ENCODE measurements around the gene GRSF1.

GRSF1 gene

GRCh38 chr4:70768301-70768948 is 71.3 kb downstream of the GRSF1 start:
- FAIRE-seq (no peak), DNase-seq (ENCODE audit: extremely low spot score, insufficient read length, low read depth) (no peak)

Data from GM18507 (cell line).